ENCODE measurements around the gene GTF3C6.
"Not testable (repeated sequence)": the region's sequence is repeated elsewhere in the genome, so short reads cannot be mapped to it uniquely, and the experiment has no call there.

The GTF3C6 gene

GRCh38 chr6:110958329-110959192 lies at the start of gene GTF3C6:
GTF3C6 (plus strand) TSS chr6:110958706; CDS start chr6:110958770, 64 bp downstream.
- DNase-seq: peak; percentile 97

- DNase-seq: no peak
These were observed 27.7 kb upstream of the GTF3C6 start for GRCh38 chr6:110930781-110931180.

- no peak for DNase-seq
These were observed 24.6 kb upstream of the GTF3C6 start for GRCh38 chr6:110933912-110934311.

- DNase-seq: no peak
These were observed 24.1 kb upstream of the GTF3C6 start for GRCh38 chr6:110934381-110934898.

GRCh38 chr6:110935171-110935570 lies 23.3 kb upstream of the GTF3C6 start:
- no peak for DNase-seq

- no peak for DNase-seq
These were observed 20.3 kb upstream of the GTF3C6 start for GRCh38 chr6:110938171-110938570.

GRCh38 chr6:110939429-110940200 lies 18.9 kb upstream of the GTF3C6 start:
- DNase-seq: no peak

- DNase-seq: no peak
These were observed 13.8 kb upstream of the GTF3C6 start for GRCh38 chr6:110944681-110945151.

- DNase-seq: no peak
These were observed 12.0 kb upstream of the GTF3C6 start for GRCh38 chr6:110946498-110946897.

- peak; percentile 29 for DNase-seq
These were observed 8.7 kb upstream of the GTF3C6 start for GRCh38 chr6:110949679-110950285.

GRCh38 chr6:110950440-110950839 lies 8.1 kb upstream of the GTF3C6 start:
- no peak for DNase-seq

GRCh38 chr6:110951008-110951407 lies 7.5 kb upstream of the GTF3C6 start:
- DNase-seq: no peak

GRCh38 chr6:110951986-110952794 lies 6.3 kb upstream of the GTF3C6 start:
- DNase-seq: no peak

- DNase-seq: no peak
These were observed 4.7 kb upstream of the GTF3C6 start for GRCh38 chr6:110953633-110954303.

- no peak for DNase-seq
These were observed 1.5 kb downstream of the GTF3C6 start for GRCh38 chr6:110960014-110960390.

- DNase-seq: not testable (repeated sequence)
These were observed 4.1 kb downstream of the GTF3C6 start for GRCh38 chr6:110962636-110963035.

GRCh38 chr6:110965629-110966229 lies 7.2 kb downstream of the GTF3C6 start:
- no peak for DNase-seq

GRCh38 chr6:110968661-110969060 lies 10.2 kb downstream of the GTF3C6 start:
- not testable (repeated sequence) for DNase-seq

GRCh38 chr6:110971468-110971867 lies 13.0 kb downstream of the GTF3C6 start:
- DNase-seq: no peak

- no peak for DNase-seq
These were observed 18.1 kb downstream of the GTF3C6 start for GRCh38 chr6:110976575-110976974.

GRCh38 chr6:110979565-110980101 lies 21.1 kb downstream of the GTF3C6 start:
- DNase-seq: no peak

Measured in retina (tissue), 1 donor.